Heart left ventricle (tissue), 13 donors: ENCODE results near the gene DRD3.

ENCODE experiments used
- POLR2A ChIP-seq, 2 donors: fragments of 450-650 bp; IDR thresholded peaks; one replicate each; pipeline ENCODE4 v1.6.1; 2017; ENCODE audit warnings: antibody characterized with exemption in 2 of 2, mild to moderate bottlenecking in 2 of 2, moderate library complexity in 2 of 2
- TF ChIP-seq, protein P1 (sequence below), 12 donors: fragments of 200-600 bp; sonication (generic) in 4 of 12; IDR thresholded peaks; one replicate each; pipeline versions ENCODE4 v1.5.0 to v1.8.0; 2018 to 2022; ENCODE audit warnings: antibody characterized with exemption in 12 of 12, mild to moderate bottlenecking in 5 of 12
- donor health status: ischemic (EF 13 %, LVEDD 7.1; RV severe dilation, severe dysfunction).
- donor health status: DM: no; HTN: yes; CAD: no.
- donor health status: DM: no; HTN: no; CAD: no.
- donor health status: ischemic (EF 25% LVEDD 6.9; RV normal size, moderate dysfunction).
- donor health status: ischemic (EF 25% LVEDD 5.7; RV mildly dilated, moderate dysfunction).
- donor health status: ischemic (EF 35%, LVEDD 5.7; RV mildly dilated, moderate dysfunction).
- donor health status: nonischemic (EF 11% LVEDD 7.7; RV severe dilation, severe dysfunction).
- donor health status: DM: yes; HTN: yes; CAD: no.
- donor health status: PGD.
- donor health status: ischemic (EF 29% LVEDD 5.4; RV normal size, mild dysfunction).
- donor health status: nonischemic (EF 23%, LVEDD 6.1; RV moderate dilation, normal function).

DNA sequence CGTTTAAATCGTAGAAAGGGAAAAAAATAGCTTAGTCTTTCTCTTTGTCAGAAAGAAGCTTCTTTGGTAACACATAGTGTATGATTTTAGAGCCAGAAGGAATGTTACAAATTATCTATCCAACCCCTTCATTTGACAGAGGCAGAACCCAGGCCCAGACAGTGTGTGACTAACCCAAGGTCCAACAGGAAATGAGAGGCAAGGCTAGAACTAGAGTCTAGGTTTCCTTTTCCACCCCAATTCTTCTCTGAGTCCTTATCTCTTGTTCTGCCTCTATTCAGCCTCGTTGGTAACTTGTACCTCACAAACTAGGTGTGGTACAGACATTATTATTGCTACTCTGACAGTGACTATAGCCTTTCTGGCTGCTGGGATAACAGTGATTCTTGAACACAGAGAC lies 83.1 kb downstream of the DRD3 start:
- TF ChIP-seq, protein P1, sequence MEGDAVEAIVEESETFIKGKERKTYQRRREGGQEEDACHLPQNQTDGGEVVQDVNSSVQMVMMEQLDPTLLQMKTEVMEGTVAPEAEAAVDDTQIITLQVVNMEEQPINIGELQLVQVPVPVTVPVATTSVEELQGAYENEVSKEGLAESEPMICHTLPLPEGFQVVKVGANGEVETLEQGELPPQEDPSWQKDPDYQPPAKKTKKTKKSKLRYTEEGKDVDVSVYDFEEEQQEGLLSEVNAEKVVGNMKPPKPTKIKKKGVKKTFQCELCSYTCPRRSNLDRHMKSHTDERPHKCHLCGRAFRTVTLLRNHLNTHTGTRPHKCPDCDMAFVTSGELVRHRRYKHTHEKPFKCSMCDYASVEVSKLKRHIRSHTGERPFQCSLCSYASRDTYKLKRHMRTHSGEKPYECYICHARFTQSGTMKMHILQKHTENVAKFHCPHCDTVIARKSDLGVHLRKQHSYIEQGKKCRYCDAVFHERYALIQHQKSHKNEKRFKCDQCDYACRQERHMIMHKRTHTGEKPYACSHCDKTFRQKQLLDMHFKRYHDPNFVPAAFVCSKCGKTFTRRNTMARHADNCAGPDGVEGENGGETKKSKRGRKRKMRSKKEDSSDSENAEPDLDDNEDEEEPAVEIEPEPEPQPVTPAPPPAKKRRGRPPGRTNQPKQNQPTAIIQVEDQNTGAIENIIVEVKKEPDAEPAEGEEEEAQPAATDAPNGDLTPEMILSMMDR (IDR thresholded peaks at IDR 0.05), result no peak
- no peak for TF ChIP-seq POLR2A (IDR thresholded peaks at IDR 0.05)
